Measurements from ENCODE around the gene RAET1E.
"Not testable (repeated sequence)": the region's sequence is repeated elsewhere in the genome, so short reads cannot be mapped to it uniquely, and the experiment has no call there.

The RAET1E gene

DNA sequence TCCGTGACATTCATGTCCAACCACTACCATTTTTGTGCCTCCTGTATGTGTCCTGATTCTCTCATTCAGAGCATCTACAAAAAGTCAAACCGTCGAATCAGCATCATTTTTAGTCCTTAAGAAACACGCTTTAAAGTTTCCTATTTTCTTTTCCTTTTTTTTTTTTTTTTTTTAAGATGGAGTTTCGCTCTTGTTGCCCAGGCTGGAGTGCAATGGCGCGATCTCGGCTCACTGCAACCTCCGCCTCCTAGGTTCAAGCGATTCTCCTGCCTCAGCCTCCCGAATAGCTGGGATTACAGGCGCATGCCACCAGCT, 35.5 kb downstream of the RAET1E start:
- not testable (repeated sequence) for DNase-seq (ENCODE audit: low read depth in 2 of 2)

DNA sequence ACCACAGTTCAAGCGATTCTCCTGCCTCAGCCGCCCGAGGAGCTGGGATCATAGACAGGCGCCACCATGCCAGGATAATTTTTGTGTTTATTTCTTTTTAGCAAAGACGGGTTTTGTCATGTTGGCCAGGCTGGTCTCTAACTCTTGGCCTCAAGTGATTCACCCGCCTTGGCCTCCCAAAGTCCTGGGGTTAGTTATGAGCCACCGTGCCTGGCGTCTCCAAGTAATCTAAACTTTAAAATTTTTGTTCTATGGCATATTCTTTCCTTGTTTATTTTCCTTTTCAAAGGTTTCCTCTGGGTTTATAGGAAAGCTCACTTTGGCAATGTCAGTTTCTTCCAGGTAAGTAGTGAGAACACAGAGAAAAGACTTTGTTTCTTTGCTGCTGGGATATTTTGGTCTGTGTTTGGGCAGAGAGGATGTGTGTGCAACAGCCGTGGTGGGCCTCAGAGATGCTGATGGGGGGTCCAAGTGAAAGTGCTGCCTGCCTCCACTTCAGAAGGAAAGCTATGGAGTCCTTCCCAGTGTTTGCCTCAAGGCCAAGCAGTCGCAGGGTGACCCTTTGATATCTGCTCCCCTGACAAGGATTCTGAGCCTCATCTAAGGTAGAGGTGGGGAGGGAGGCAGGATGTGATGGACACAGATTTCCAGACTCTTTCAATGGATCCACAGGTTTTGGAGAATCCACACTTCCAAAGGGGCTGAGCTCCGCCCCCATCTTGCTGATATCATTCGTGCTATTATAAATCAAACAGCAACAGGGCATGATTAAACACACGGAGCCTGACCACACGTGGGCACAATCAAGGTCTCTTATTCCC, 36.1 kb downstream of the RAET1E start:
- no peak for DNase-seq (ENCODE audit: low read depth in 2 of 2)

DNA sequence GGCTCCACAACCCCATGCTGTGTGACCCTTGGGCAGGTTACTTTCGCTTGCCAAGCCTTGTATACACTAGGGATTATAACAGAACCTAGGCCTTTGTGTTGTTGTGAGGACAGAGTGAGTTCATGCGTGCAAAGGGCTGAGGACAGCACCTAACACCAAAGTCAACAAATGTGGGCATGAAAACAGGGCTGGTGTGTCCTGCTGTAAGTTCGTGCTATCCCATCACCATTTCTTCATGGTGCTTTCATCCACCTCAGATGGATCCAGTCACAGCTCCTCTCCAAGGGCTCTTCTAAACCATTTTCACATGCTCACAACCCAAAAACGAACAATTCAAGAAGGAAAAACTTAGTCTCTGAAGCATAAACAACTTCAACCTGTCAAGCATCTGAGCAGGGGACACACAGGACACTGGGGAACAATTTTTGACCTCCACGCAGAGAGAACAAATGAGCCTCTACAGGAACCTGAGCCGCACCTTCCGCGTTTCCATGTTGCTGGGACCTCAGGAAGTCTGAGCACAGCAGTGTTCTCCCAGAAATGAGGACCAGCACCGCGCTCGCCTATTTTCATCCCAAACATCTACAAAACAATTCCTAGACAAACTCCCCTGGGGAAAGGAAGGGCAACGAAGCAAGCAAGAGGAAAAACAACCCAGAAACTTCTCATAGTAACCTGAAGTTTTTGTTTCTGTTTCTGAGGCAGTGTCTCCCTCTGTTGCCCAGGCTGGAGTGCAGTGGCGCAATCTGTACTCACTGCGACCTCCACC, 36.9 kb downstream of the RAET1E start:
- no peak for DNase-seq (ENCODE audit: low read depth in 2 of 2)

DNA sequence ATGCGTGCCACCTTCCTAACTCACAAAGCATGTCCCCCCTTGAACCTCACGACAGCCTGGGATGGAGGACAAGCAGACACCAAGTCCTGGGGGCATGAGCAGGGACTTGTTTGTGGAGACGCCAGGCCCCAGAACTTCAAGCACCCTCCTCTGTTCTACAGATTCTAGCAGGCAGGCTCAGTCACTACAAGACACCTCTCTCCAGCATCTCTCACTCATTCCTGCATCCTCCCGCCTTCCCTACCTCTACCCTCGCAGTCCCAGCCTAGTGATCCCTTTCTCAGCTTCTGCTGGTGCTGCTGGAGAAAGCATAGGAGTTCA, 37.4 kb downstream of the RAET1E start:
- DNase-seq (ENCODE audit: low read depth in 2 of 2) = no peak

DNA sequence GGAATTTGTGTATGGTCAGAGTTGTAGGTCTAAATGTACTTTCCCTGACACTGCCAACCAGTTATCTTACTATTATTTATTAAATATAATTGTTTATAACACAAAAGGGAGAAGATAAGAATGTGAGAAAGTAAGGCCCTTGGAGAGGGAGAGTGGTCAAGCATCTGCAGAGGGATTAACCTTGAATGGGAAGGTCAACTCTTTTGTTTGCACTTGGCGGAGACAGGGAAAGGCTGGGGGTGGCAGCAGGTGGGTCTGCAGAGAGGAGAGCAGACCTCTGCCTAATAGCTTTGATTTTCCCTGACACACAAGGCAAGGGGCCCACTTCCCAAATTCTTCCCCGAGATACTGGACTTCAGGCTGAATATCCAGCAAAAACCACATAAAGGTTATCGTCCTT, 38.0 kb downstream of the RAET1E start:
- DNase-seq (ENCODE audit: low read depth in 2 of 2) = no peak

DNA sequence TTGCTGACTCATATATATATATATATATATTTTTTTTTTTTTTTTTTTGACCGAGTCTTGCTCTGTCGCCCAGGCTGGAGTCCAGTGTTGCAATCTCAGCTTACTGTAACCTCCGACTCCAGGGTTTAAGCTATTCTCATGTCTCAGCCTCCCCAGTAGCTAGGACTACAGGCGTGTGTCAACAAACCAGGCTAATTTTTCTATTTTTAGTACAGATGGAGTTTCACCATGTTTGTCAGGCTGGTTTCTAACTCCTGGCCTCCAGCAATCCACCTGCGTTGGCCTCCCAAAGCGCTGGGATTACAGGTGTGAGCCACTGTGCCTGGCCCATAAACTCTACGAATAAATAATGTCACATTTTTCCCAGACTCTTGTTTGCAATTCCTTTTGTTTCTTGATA, 38.5 kb downstream of the RAET1E start:
- DNase-seq (ENCODE audit: low read depth in 2 of 2) = no peak

DNA sequence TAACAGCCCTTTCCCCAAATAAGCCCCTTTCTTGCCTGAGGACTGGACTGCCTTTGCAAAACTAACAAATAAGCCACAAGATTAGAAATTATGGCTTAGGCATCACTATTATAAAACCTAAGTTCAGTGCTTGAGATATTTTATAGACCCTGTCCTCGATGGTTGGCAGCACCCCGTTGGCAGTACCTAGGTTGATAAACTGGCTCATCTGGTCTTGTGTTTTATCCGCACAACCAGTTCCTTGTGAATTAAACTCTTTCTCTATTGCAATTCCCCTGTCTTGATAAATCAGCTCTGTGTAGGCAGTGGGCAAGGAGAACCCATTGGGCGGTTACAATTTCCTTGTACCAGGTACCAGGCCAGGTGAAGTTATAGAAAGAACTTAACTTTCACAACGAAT, 40.4 kb downstream of the RAET1E start:
- DNase-seq (ENCODE audit: low read depth in 2 of 2) = no peak

DNA sequence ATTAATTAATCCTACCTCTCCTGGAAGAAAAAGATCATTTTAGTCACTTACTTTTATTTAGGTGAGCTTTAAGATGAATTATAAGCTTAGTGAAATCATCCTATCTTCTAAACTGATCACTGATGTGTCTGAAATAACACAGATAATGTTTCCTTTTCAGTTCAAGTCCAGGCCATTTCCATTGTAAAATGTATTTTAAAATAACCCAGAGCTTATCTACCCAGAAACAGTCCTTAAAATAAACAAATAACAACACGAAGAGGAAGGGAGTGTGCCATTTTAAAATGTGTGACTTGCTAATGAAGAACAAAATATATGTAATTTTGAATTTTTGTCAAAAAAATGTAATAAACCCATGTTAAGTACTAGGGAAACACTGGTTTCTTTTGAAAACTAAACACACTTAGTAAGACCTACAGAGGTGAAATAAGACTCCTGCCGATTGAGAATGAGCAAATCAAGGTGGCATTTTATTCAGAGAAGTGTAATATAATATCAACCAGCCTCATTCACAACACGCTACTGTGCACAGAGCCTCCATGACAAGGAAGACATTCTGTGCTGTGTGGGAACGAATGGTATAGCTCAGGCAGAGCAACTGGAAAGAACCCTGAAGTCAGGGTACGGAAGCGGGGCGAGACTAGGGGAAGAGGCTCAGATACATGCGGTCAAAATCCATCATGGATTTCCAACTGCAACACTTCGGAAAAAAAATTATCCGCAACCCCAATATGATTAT, 41.5 kb downstream of the RAET1E start:
- DNase-seq (ENCODE audit: low read depth in 2 of 2) = no peak

DNA sequence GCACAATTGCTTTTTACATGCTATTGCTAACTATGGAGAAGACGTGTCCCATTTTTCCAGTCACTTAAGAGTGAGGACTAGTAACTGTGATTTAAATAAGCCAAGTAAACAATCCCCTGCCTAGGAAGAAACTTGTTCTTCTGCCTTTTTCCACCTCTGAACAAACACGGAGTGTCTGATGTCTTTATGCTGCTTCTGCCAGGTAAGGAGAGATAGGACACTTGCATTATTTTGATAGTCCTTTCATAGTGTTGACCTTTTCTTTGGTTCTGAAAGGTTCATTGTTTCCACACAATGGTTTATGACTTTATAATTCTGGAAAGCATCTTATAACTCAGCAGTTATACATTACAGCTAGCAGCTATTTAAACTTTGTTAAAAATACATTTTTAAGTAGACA, 42.2 kb downstream of the RAET1E start:
- no peak for DNase-seq (ENCODE audit: low read depth in 2 of 2)

DNA sequence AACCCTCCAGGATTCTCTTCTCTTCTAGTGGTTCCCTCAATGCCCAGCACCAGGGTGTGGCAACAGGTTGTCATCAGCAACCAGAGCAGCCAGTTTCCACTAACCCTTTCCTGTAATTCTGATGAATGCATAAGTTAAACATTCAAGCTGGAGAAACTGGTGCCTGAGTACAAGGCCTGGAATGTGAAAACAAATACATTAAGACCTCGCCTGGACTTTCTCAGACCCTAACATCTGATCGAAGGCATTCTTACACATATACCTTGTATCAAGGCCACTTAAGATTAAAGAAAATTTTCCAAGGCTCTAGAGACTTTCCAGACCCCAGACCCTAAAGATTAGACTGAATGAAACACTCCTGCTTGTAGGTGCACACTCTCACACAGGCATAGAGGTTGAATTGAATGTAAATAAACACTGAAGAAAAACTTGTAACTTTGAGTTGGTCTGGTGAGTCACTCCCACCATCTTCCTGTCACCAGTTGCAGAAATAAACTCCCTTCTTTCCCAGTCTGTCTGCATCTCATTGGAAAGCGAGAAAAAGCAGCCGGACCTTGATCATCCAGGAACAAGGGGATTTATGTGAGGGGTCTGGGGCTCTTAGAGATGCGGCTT, 42.8 kb downstream of the RAET1E start:
- DNase-seq (ENCODE audit: low read depth in 2 of 2) = peak; percentile 61 to 69

DNA sequence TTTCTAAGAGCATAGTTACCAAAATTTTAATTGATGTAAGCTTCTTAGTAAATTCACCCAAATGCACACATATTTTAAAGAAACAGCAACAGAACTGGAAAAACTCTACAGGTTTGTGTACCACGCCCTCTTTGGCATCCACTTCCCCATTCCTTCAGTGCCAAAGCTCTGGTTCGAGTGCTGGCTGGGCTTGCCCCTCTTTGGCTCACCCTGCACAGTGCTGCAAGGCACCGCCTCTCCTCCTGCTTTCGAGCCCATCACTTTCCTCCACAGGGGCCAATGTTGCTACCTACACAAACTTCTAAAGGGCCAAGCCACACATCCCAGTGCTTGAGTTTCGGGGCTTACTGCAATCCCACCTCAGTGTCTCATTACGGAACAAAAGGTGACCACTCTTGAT, 43.4 kb downstream of the RAET1E start:
- no peak for DNase-seq (ENCODE audit: low read depth in 2 of 2)

DNA sequence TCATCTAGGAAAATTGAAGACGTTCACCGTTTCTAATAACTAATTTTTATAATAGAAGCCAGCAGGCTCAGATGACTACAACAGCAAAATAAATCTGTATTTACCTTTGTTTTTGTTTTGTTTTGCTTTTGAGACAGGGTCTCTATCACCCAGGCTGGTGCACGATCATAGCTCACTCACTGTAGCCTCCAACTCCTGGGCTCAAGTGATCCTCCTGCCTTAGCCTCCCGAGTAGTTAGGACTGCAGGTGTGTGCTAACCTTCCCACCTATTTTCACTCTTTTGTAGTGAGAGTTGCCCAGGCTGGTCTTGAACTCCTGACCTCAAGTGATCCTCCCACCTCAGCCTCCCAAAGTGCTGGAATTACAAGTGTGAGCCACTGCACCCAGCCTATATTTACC, 43.9 kb downstream of the RAET1E start:
- not testable (repeated sequence) for DNase-seq (ENCODE audit: low read depth in 2 of 2)

DNA sequence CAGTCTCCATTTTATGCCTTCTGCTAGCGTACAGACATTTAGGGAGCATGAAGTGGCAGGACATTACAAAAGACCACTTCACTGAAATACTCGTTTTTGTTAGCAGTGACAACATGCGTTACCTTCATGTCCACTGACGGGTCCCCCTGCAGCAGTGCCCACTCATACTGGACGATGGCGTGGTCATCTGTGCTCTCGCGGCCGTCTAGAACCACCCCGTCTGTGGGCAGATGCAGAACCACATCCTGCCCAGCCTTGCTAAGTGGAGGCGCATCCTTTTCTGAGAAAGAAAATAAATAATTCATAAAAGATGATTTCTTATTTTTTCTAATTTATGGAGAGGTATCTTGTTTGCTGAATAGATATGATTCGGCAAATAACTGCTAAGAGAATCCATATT, 45.0 kb downstream of the RAET1E start:
- DNase-seq (ENCODE audit: low read depth in 2 of 2) = no peak

DNA sequence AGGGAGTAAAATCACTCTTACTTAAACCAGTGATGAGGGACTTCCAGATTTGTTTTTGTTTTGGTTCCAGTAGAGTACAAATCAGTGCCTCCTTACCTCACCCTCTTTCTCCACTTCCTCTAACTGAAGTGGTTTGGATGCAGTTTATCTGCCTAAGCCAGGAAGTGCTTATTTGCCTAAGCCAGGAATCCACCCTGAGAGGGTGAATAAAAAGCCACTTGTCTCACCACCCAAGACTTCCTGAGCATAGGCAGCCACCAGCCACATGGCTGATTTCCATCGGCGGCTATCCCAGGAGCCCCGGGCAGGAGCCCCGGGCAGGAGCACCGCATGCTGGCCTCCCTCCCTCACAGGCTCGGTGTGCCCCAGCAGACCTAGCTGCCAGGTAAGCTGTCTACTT, 45.7 kb downstream of the RAET1E start:
- DNase-seq (ENCODE audit: low read depth in 2 of 2) = no peak

DNA sequence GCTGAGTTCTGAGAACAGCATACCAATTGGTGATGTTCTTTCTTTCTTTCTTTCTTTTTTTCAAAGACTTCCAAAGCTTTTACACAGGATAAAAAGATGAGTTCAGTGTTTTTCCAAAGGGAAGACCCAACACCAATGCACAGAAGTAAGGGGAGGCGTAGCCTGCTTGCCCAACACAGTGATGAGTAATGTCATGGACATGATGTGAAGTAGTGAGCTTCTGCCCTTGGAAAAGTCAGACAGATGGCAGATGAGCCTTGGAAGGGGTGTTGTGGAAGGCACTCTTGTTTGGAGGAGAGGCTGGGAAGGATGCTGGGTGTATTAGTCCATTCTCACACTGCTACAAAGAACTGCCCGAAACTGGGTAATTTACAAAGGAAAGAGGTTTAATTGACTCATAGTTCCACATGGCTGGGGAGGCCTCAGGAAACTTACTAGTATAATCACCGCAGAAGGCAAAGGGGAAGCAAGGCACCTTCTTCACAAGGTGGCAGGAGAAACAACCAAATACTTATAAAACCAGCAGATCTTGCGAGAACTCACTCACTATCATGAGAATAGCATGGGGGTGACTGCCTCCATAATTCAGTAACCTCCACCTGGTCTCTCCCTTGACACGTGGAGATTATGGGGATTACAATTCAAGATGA, 46.3 kb downstream of the RAET1E start:
- DNase-seq (ENCODE audit: low read depth in 2 of 2) = no peak

DNA sequence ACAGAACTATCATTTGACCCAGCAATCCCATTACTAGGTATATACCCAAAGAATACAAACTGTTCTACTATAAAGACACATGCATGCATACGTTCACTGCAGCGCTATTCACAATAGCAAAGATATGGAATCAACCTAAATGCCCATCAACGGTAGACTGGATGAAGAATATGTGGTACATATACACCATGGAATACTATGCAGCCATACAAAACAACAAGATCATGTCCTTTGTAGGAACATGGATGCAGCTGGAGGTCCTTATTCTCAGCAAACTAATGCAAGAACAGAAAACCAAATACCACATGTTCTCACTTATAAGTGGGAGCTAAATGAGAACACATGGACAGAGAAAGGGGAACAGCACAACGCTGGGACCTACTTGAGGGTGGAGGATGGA, 49.6 kb downstream of the RAET1E start:
- not testable (repeated sequence) for DNase-seq (ENCODE audit: low read depth in 2 of 2)
